IMR-90 (cell line): ENCODE data around the gene CAV3. TPM values are rescaled to one million over a fixed set of nuclear protein-coding genes. Genes with fewer than 3 reads are reported as not detected.
A peak's percentile ranks its signal among the peaks of the same experiment; 100 is the strongest.

Source experiments
- ATAC-seq: fragments of 200-7000 bp; cut with Tn5 transposase; 2 replicates; pipeline ENCODE4 v1.9.1; 2020; ENCODE audit warnings: low read depth, mild to moderate bottlenecking, moderate library complexity
- BruUV-seq: library from RNA; stranded (reverse); fragments of 400-500 nt; replicated peaks from 2 replicates; lab custom pipeline; 2021; lab: Mats Ljungman, UMichigan
- CTCF ChIA-PET: fragments of 300-600 bp; formaldehyde crosslinking; extraction: SDS; loops from one replicate; lab custom pipeline; 2021; ENCODE audit warnings: antibody characterized with exemption; lab: Yijun Ruan, JAX
- POLR2A ChIA-PET: fragments of 300-600 bp; sonication (Branson Sonifier 250); formaldehyde crosslinking; loops from one replicate; lab custom pipeline; 2022; ENCODE audit warnings: antibody characterized with exemption; ENCODE audit not compliant: unreplicated experiment; lab: Charles Lee
- DNase-seq: peaks from one replicate; pipeline ENCODE4 v3.0.0; 2013
- H2AFZ ChIP-seq: replicated peaks from 2 replicates; pipeline ENCODE3; 2013; ENCODE audit warnings: low read length, mild to moderate bottlenecking; ENCODE audit not compliant: poor library complexity
- H2AK5ac ChIP-seq: 2 replicates; pipeline ENCODE4 v1.6.1; 2013; ENCODE audit warnings: low read depth, low read length, inconsistent platforms
- H2AK9ac ChIP-seq: replicated peaks from 2 replicates; pipeline ENCODE3; 2013; ENCODE audit warnings: mild to moderate bottlenecking, low read depth, low read length, moderate library complexity; ENCODE audit not compliant: poor library complexity
- H2BK120ac ChIP-seq: 2 replicates; pipeline ENCODE4 v1.6.1; 2013; ENCODE audit warnings: low read depth, low read length, inconsistent platforms
- H2BK15ac ChIP-seq: 3 replicates; pipeline ENCODE4 v1.6.1; 2013; ENCODE audit warnings: low read depth, low read length, inconsistent platforms
- H2BK20ac ChIP-seq: 2 replicates; pipeline ENCODE4 v1.6.1; 2013; ENCODE audit warnings: low read depth, mild to moderate bottlenecking, inconsistent platforms, low read length, moderate library complexity
- H2BK5ac ChIP-seq: 2 replicates; pipeline ENCODE4 v1.6.1; 2013; ENCODE audit warnings: mild to moderate bottlenecking, low read depth, low read length, inconsistent platforms; ENCODE audit not compliant: poor library complexity, severe bottlenecking
- H3K14ac ChIP-seq: replicated peaks from 2 replicates; pipeline ENCODE4 v1.6.1; 2013; ENCODE audit warnings: low read depth, low read length, inconsistent platforms
- H3K18ac ChIP-seq: 2 replicates; pipeline ENCODE4 v1.6.1; 2013; ENCODE audit warnings: low read depth, low read length, control low read depth
- H3K23ac ChIP-seq: 2 replicates; pipeline ENCODE4 v1.6.1; 2013; ENCODE audit warnings: low read depth, low read length, inconsistent platforms
- H3K27ac ChIP-seq: 2 replicates; pipeline ENCODE4 v1.5.1; 2013; ENCODE audit warnings: mild to moderate bottlenecking, control low read depth, low read length; ENCODE audit not compliant: insufficient read depth
- H3K27me3 ChIP-seq: 2 replicates; pipeline ENCODE4 v1.6.1; 2013; ENCODE audit warnings: low read length; ENCODE audit not compliant: control insufficient read depth, insufficient read depth
- H3K36me3 ChIP-seq: 2 replicates; pipeline ENCODE4 v1.6.1; 2013; ENCODE audit warnings: low read length, mixed read lengths; ENCODE audit not compliant: control insufficient read depth, insufficient read depth
- H3K4ac ChIP-seq: 2 replicates; pipeline ENCODE4 v1.6.1; 2013; ENCODE audit warnings: low read depth, low read length, inconsistent platforms
- H3K4me1 ChIP-seq: 2 replicates; pipeline ENCODE4 v1.6.1; 2013; ENCODE audit warnings: low read length, mixed read lengths; ENCODE audit not compliant: control insufficient read depth, insufficient read depth
- H3K4me2 ChIP-seq: 2 replicates; pipeline ENCODE4 v1.6.1; 2013; ENCODE audit warnings: low read depth, mild to moderate bottlenecking, control low read depth, low read length, moderate library complexity
- H3K4me3 ChIP-seq: 2 replicates; pipeline ENCODE4 v1.5.1; 2013; ENCODE audit warnings: low read depth, mild to moderate bottlenecking, control low read depth, low read length, moderate library complexity; ENCODE audit not compliant: insufficient read depth
- H3K56ac ChIP-seq: 2 replicates; pipeline ENCODE4 v1.6.1; 2013; ENCODE audit warnings: low read length, inconsistent platforms; ENCODE audit not compliant: insufficient read depth; ENCODE audit errors: extremely low read depth
- H3K79me1 ChIP-seq, 2 experiments: 2 replicates each; pipeline ENCODE4 v1.6.1; 2013; ENCODE audit warnings: low read length in 2 of 2, inconsistent platforms in 1 of 2, low read depth in 1 of 2
- H3K9ac ChIP-seq: 2 replicates; pipeline ENCODE4 v1.6.1; 2013; ENCODE audit warnings: low read depth, low read length, control low read depth
- H3K9me1 ChIP-seq: 2 replicates; pipeline ENCODE4 v1.6.1; 2013; ENCODE audit warnings: low read length, inconsistent platforms; ENCODE audit not compliant: insufficient read depth
- H3K9me3 ChIP-seq: 2 replicates; pipeline ENCODE4 v1.6.1; 2013; ENCODE audit warnings: low read length; ENCODE audit not compliant: control insufficient read depth, insufficient read depth
- H4K20me1 ChIP-seq: 2 replicates; pipeline ENCODE4 v1.6.1; 2013; ENCODE audit warnings: low read length, inconsistent platforms; ENCODE audit not compliant: insufficient read depth
- H4K5ac ChIP-seq: 2 replicates; pipeline ENCODE4 v1.6.1; 2013; ENCODE audit warnings: mild to moderate bottlenecking, low read depth, low read length, control low read depth
- H4K8ac ChIP-seq, 2 experiments: 2 replicates each; pipeline ENCODE4 v1.6.1; 2013; ENCODE audit warnings: low read depth in 2 of 2, low read length in 2 of 2, control low read depth in 1 of 2, inconsistent platforms in 1 of 2
- H4K91ac ChIP-seq: 2 replicates; pipeline ENCODE4 v1.6.1; 2013; ENCODE audit warnings: low read depth, low read length, inconsistent platforms; ENCODE audit not compliant: insufficient read depth
- CHD1 ChIP-seq: IDR thresholded peaks from 2 replicates; pipeline ENCODE4 v1.6.1; 2012; ENCODE audit warnings: low read depth, low read length, improper control_type of control experiment
- POLR2A ChIP-seq: IDR thresholded peaks from 2 replicates; pipeline ENCODE4 v1.6.1; 2012; ENCODE audit warnings: mild to moderate bottlenecking, low read depth, low read length
- SMC3 ChIP-seq: fragments of 150-350 bp; IDR thresholded peaks from 2 replicates; pipeline ENCODE4 v1.6.1; 2016; ENCODE audit warnings: low read depth, mild to moderate bottlenecking, antibody characterized with exemption, low read length, moderate library complexity
- WGBS, 2 experiments: methylation state at CpG; one replicate each; pipeline versions ENCODE4 v1.1.5 to v1.1.7; 2013; ENCODE audit warnings: missing lambda C conversion rate in 2 of 2; ENCODE audit not compliant: insufficient read length in 1 of 2; ENCODE audit errors: extremely low coverage in 2 of 2; 5-methylcytosine and 5-hydroxymethylcytosine counted together
- dilution Hi-C: fragments of 300-500 bp; cut with HindIII; formaldehyde crosslinking; loops from one replicate; pipeline ENCODE4 v1.14.3; 2018; ENCODE audit warnings: low sequenced_read_pairs; ENCODE audit not compliant: unreplicated experiment
- in situ Hi-C: fragments of 300-500 bp; cut with MboI; formaldehyde crosslinking; loops from 3 replicates; pipeline ENCODE4 v1.14.3; 2019; ENCODE audit warnings: low sequenced_read_pairs, inconsistent platforms, mixed read lengths
- intact Hi-C: fragments of 100-400 bp; cut with micrococcal nuclease; formaldehyde crosslinking; loops from 2 replicates; pipeline ENCODE4 v1.10.0; 2022
- polyA plus RNA-seq, 3 experiments: library from polyadenylated mRNA; depleted of rRNA; stranded (reverse); fragments of >200 nt; gene quantifications; 2 replicates each; pipeline ENCODE4 v1.2.3, GENCODE V29; 2012; ENCODE audit warnings: low replicate concordance in 1 of 3
- total RNA-seq: library from RNA; depleted of rRNA; stranded (reverse); fragments of >200 nt; gene quantifications from 2 replicates; pipeline ENCODE4 v1.2.3, GENCODE V29; 2012

Gene CAV3
- total and polyA plus RNA-seq, 2 of the 4 experiments (the other 2 are of a cell fraction): 0.17 to 0.36 TPM

GRCh38 chr3:8712908-8713255 lies 20.7 kb upstream of the CAV3 start:
- Histone ChIP-seq H2BK5ac (no peak overlapping the region), H3K79me1 (no peaks in the 10 kb centered on the region), H4K91ac (no peak overlapping the region), H2BK15ac (no peak overlapping the region), H2AK9ac (no peak overlapping the region), H2BK20ac (no peak overlapping the region), H3K9me3 (no peaks in the 10 kb centered on the region), H4K20me1 (no peaks in the 10 kb centered on the region; the same call in 1 of the 2 replicates), H2BK120ac (no peak overlapping the region), H4K8ac (no peak overlapping the region), H3K23ac (no peak overlapping the region), H4K5ac (no peak overlapping the region), H3K27ac (no peak overlapping the region), H3K36me3 (no peaks in the 10 kb centered on the region), H2AK5ac (no peak overlapping the region), H3K4ac (no peak overlapping the region), H3K18ac (no peak overlapping the region), H3K4me2 (no peak overlapping the region), H3K14ac (no peak overlapping the region), H3K9ac (no peak overlapping the region), H3K4me3 (no peak overlapping the region), H3K56ac (no peak overlapping the region), H3K9me1 (no peaks in the 10 kb centered on the region), H3K27me3 (peaks cover 6% of the 10 kb centered on the region), H3K4me1 (no peaks in the 10 kb centered on the region), H2AFZ (no peak overlapping the region)
- POLR2A ChIA-PET: no interaction called here
- in situ Hi-C loops (no loop called here), intact Hi-C loops (no loop called here), dilution Hi-C loops (no loop called here)
- WGBS, 2 experiments: 71% methylated on average over 2 of the region's 2 CpGs; no CpG with 5 or more reads in 1 of the 2 experiments
- ATAC-seq (0 out of 2 replicates have a peak, but pooled peaks have one; percentile 11), DNase-seq (no peak)
- no TSS peak for BruUV-seq
- TF ChIP-seq SMC3 (no peak), POLR2A (no peak), CHD1 (no peak)
- CTCF ChIA-PET: no interaction called here
